SIG-M5 treated with dmso at 0.1 percent for 504 hours (cell line): ENCODE results near the gene DEF6.
A peak's percentile ranks its signal among the peaks of the same experiment; 100 is the strongest.

Experiments
- DNase-seq: peaks from one replicate; lab custom pipeline; 2025; ENCODE audit not compliant: unreplicated experiment; lab: John Stamatoyannopoulos, UW

DEF6 gene

GRCh38 chr6:35370124-35370741, 72.6 kb downstream of the DEF6 start:
- DNase-seq: peak; percentile 98

DNA sequence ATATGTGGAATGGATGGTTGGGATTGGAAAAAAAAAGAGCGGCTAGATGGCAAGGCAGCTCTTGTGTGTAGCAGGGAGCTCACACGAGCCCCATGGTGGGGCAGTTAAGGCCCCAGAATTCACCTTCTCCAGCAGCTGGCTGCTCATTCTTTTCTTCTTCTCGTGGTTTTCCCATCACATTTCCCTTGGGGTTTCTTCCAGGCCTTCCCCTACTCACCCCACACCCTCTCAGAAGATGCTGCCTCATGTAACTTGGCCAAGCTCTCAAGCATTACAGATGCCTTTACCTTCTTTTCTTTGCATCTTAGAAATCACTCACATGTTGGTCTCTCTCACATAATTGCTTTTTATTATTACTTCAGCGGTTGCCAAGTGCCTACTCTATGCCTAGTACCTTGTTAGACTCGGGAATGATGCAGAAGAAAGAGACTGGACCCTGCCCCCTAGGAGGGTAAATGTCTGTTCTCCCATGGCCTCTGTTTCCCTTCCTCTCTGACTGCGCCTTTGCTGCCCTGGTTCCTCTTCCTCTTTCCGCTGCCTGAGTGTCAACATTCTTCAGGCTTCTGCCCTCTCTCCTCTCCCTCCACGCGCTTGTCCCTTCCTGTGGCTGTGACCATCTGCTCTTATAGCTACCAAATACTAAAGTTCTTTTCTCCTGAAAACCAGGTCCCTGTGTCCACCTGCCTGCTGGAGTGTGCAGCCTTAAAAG, 73.3 kb downstream of the DEF6 start:
- peak; percentile 88 for DNase-seq
